Measurements from ENCODE around the gene NPIPA7.
"Not testable (repeated sequence)": the region's sequence is repeated elsewhere in the genome, so short reads cannot be mapped to it uniquely, and the experiment has no call there.

Gene NPIPA7

DNA sequence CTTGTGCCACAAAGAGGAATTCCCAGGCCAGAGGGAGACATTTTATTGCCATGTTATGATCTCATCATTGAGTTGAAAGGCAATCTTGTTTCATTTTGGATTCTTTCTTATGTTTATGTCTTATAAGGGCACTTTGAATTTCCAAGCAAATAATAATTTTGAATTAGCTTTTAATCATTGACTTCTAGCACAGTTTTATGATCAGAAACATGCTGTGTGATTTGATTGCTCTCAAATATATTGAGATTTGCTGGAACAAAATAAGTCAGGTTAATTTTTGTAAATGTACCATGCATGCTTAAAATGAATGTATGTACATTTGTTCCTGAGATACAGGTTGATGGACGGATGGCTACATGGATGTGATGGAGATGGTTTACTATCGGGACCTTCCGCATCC lies at the start of gene NPIPA7:
Gene NPIPA7 (plus strand): TSS at position 301 of the 400 bp plus-strand sequence. CDS start 105 bp downstream, outside the sequence.
- not testable (repeated sequence) for H3K4me1 ChIP-seq (ENCODE audit: control insufficient read depth, low read depth, low read length); H3K9ac ChIP-seq (ENCODE audit: low read length); H3K27ac ChIP-seq (ENCODE audit: low read length); H3K4me3 ChIP-seq (ENCODE audit: low read length); H3K36me3 ChIP-seq (ENCODE audit: control insufficient read depth, low read depth, low read length); H3K9me3 ChIP-seq (ENCODE audit: control insufficient read depth, low read depth, low read length); H3K27me3 ChIP-seq (ENCODE audit: control insufficient read depth, insufficient read depth, low read length)

DNA sequence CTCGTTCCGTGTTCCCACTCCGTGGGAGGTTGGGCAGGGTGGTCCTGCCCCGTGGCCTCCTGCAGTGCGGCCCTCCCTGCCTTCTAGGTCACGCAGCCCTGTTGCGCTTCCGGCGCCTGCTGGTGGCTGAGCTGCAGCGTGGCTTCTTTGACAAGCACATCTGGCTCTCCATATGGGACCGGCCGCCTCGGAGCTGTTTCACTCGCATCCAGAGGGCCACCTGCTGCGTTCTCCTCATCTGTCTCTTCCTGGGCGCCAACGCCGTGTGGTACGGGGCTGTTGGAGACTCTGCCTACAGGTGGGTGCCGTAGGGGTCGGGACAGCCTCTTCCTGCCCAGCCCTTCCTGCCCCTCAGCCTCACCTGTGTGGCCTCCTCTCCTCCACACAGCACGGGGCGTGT lies 47.5 kb upstream of the NPIPA7 start:
- H3K27ac ChIP-seq (ENCODE audit: low read length); H3K4me1 ChIP-seq (ENCODE audit: control insufficient read depth, low read depth, low read length); H3K36me3 ChIP-seq (ENCODE audit: control insufficient read depth, low read depth, low read length); H3K9ac ChIP-seq (ENCODE audit: low read length); H3K9me3 ChIP-seq (ENCODE audit: control insufficient read depth, low read depth, low read length); H3K27me3 ChIP-seq (ENCODE audit: control insufficient read depth, insufficient read depth, low read length); H3K4me3 ChIP-seq (ENCODE audit: low read length): not testable (repeated sequence)

DNA sequence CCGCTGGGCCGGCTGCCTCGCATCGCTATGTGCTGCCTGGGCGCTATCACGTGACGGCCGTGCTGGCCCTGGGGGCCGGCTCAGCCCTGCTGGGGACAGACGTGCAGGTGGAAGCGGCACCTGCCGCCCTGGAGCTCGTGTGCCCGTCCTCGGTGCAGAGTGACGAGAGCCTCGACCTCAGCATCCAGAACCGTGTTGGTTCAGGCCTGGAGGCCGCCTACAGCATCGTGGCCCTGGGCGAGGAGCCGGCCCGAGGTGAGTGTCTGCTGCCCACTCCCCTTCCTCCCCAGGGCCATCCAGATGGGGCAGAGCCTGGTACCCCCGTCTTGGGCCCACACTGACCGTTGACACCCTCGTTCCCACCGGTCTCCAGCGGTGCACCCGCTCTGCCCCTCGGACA lies 21.4 kb upstream of the NPIPA7 start:
- H3K9ac ChIP-seq (ENCODE audit: low read length); H3K9me3 ChIP-seq (ENCODE audit: control insufficient read depth, low read depth, low read length); H3K27ac ChIP-seq (ENCODE audit: low read length); H3K4me3 ChIP-seq (ENCODE audit: low read length); H3K36me3 ChIP-seq (ENCODE audit: control insufficient read depth, low read depth, low read length); H3K27me3 ChIP-seq (ENCODE audit: control insufficient read depth, insufficient read depth, low read length); H3K4me1 ChIP-seq (ENCODE audit: control insufficient read depth, low read depth, low read length): not testable (repeated sequence)

DNA sequence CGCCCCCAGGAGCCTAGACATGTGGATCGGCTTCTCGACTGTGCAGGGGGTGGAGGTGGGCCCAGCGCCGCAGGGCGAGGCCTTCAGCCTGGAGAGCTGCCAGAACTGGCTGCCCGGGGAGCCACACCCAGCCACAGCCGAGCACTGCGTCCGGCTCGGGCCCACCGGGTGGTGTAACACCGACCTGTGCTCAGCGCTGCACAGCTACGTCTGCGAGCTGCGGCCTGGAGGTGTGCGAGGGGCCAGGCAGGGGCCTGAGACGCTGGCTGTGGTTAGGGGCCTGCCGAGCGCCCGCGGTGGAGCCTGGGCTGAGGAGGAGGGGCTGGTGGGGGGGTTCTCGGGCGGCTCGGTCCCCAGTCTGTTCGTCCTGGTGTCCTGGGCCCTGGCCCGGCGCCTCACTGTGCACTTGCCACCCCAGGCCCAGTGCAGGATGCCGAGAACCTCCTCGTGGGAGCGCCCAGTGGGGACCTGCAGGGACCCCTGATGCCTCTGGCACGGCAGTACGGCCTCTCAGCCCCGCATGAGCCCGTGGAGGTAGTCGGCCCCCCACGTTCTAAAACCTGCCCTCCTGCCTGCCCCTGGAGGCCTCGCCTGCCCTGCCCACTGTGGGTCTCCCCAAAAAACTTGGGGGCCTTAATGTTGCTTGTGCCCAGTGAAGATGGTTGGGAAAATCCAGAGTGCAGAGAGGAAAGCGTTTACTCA lies 20.2 kb upstream of the NPIPA7 start:
- not testable (repeated sequence) for H3K27me3 ChIP-seq (ENCODE audit: control insufficient read depth, insufficient read depth, low read length); H3K36me3 ChIP-seq (ENCODE audit: control insufficient read depth, low read depth, low read length); H3K27ac ChIP-seq (ENCODE audit: low read length); H3K9me3 ChIP-seq (ENCODE audit: control insufficient read depth, low read depth, low read length); H3K4me3 ChIP-seq (ENCODE audit: low read length); H3K9ac ChIP-seq (ENCODE audit: low read length); H3K4me1 ChIP-seq (ENCODE audit: control insufficient read depth, low read depth, low read length)

DNA sequence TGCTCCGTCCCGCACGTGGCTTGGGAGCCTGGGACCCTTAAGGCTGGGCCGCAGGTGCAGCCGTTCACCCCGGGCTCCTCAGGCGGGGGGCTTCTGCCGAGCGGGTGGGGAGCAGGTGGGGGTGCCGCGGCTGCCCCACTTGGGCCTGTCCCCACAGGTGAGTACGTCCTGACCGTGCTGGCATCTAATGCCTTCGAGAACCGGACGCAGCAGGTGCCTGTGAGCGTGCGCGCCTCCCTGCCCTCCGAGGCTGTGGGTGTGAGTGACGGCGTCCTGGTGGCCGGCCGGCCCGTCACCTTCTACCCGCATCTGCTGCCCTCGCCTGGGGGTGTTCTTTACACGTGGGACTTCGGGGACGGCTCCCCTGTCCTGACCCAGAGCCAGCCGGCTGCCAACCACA lies 15.3 kb upstream of the NPIPA7 start:
- H3K4me3 ChIP-seq (ENCODE audit: low read length); H3K4me1 ChIP-seq (ENCODE audit: control insufficient read depth, low read depth, low read length); H3K36me3 ChIP-seq (ENCODE audit: control insufficient read depth, low read depth, low read length); H3K27me3 ChIP-seq (ENCODE audit: control insufficient read depth, insufficient read depth, low read length); H3K27ac ChIP-seq (ENCODE audit: low read length); H3K9me3 ChIP-seq (ENCODE audit: control insufficient read depth, low read depth, low read length); H3K9ac ChIP-seq (ENCODE audit: low read length): not testable (repeated sequence)

DNA sequence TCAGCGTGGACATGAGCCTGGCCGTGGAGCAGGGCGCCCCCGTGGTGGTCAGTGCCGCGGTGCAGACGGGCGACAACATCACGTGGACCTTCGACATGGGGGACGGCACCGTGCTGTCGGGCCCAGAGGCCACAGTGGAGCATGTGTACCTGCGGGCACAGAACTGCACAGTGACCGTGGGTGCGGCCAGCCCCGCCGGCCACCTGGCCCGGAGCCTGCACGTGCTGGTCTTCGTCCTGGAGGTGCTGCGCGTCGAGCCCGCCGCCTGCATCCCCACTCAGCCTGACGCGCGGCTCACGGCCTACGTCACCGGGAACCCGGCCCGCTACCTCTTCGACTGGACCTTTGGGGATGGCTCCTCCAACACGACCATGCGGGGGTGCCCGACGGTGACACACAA lies 14.8 kb upstream of the NPIPA7 start:
- not testable (repeated sequence) for H3K9ac ChIP-seq (ENCODE audit: low read length); H3K27ac ChIP-seq (ENCODE audit: low read length); H3K4me3 ChIP-seq (ENCODE audit: low read length); H3K27me3 ChIP-seq (ENCODE audit: control insufficient read depth, insufficient read depth, low read length); H3K4me1 ChIP-seq (ENCODE audit: control insufficient read depth, low read depth, low read length); H3K36me3 ChIP-seq (ENCODE audit: control insufficient read depth, low read depth, low read length); H3K9me3 ChIP-seq (ENCODE audit: control insufficient read depth, low read depth, low read length)

DNA sequence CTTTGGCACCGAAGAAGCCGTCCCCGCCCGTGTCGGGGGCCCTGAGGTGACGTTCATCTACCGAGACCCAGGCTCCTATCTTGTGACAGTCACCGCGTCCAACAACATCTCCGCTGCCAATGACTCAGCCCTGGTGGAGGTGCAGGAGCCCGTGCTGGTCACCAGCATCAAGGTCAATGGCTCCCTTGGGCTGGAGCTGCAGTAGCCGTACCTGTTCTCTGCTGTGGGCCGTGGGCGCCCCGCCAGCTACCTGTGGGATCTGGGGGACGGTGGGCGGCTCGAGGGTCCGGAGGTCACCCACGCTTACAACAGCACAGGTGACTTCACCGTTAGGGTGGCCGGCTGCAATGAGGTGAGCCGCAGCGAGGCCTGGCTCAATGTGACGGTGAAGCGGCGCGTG lies 14.2 kb upstream of the NPIPA7 start:
- H3K27me3 ChIP-seq (ENCODE audit: control insufficient read depth, insufficient read depth, low read length); H3K9me3 ChIP-seq (ENCODE audit: control insufficient read depth, low read depth, low read length); H3K4me1 ChIP-seq (ENCODE audit: control insufficient read depth, low read depth, low read length); H3K4me3 ChIP-seq (ENCODE audit: low read length); H3K36me3 ChIP-seq (ENCODE audit: control insufficient read depth, low read depth, low read length); H3K9ac ChIP-seq (ENCODE audit: low read length); H3K27ac ChIP-seq (ENCODE audit: low read length): not testable (repeated sequence)

DNA sequence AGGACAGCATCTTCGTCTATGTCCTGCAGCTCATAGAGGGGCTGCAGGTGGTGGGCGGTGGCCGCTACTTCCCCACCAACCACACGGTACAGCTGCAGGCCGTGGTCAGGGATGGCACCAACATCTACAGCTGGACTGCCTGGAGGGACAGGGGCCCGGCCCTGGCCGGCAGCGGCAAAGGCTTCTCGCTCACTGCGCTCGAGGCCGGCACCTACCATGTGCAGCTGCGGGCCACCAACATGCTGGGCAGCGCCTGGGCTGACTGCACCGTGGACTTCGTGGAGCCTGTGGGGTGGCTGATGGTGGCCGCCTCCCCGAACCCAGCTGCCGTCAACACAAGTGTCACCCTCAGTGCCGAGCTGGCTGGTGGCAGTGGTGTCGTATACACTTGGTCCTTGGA lies 13.6 kb upstream of the NPIPA7 start:
- not testable (repeated sequence) for H3K9me3 ChIP-seq (ENCODE audit: control insufficient read depth, low read depth, low read length); H3K36me3 ChIP-seq (ENCODE audit: control insufficient read depth, low read depth, low read length); H3K27ac ChIP-seq (ENCODE audit: low read length)

DNA sequence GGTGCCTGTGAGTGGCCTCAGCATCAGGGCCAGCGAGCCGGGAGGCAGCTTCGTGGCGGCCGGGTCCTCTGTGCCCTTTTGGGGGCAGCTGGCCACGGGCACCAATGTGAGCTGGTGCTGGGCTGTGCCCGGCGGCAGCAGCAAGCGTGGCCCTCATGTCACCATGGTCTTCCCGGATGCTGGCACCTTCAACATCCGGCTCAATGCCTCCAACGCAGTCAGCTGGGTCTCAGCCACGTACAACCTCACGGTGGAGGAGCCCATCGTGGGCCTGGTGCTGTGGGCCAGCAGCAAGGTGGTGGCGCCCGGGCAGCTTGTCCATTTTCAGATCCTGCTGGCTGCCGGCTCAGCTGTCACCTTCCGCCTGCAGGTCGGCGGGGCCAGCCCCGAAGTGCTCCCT lies 13.1 kb upstream of the NPIPA7 start:
- not testable (repeated sequence) for H3K27me3 ChIP-seq (ENCODE audit: control insufficient read depth, insufficient read depth, low read length); H3K4me1 ChIP-seq (ENCODE audit: control insufficient read depth, low read depth, low read length); H3K36me3 ChIP-seq (ENCODE audit: control insufficient read depth, low read depth, low read length); H3K9me3 ChIP-seq (ENCODE audit: control insufficient read depth, low read depth, low read length); H3K4me3 ChIP-seq (ENCODE audit: low read length); H3K9ac ChIP-seq (ENCODE audit: low read length); H3K27ac ChIP-seq (ENCODE audit: low read length)

More for the DNA sequence above, 13.6 kb upstream of the NPIPA7 start:
- not testable (repeated sequence) for H3K4me3 ChIP-seq (ENCODE audit: low read length); H3K9ac ChIP-seq (ENCODE audit: low read length); H3K4me1 ChIP-seq (ENCODE audit: control insufficient read depth, low read depth, low read length); H3K27me3 ChIP-seq (ENCODE audit: control insufficient read depth, insufficient read depth, low read length)

DNA sequence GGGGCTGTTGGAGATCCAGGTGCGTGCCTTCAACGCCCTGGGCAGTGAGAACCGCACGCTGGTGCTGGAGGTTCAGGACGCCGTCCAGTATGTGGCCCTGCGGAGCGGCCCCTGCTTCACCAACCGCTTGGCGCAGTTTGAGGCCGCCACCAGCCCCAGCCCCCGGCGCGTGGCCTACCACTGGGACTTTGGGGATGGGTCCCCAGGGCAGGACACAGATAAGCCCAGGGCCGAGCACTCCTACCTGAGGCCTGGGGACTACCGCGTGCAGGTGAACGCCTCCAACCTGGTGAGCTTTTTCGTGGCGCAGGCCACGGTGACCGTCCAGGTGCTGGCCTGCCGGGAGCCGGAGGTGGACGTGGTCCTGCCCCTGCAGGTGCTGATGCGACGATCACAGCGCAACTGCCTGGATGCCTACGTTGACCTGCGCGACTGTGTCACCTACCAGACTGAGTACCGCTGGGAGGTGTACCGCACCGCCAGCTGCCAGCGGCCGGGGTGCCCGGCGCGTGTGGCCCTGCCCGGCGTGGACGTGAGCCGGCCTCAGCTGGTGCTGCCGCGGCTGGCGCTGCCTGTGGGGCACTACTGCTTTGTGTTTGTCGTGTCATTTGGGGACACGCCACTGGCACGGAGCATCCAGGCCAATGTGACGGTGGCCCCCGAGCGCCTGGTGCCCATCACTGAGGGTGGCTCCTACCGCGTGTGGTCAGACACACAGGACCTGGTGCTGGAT lies 12.2 kb upstream of the NPIPA7 start:
- not testable (repeated sequence) for H3K36me3 ChIP-seq (ENCODE audit: control insufficient read depth, low read depth, low read length); H3K9ac ChIP-seq (ENCODE audit: low read length); H3K4me1 ChIP-seq (ENCODE audit: control insufficient read depth, low read depth, low read length)

DNA sequence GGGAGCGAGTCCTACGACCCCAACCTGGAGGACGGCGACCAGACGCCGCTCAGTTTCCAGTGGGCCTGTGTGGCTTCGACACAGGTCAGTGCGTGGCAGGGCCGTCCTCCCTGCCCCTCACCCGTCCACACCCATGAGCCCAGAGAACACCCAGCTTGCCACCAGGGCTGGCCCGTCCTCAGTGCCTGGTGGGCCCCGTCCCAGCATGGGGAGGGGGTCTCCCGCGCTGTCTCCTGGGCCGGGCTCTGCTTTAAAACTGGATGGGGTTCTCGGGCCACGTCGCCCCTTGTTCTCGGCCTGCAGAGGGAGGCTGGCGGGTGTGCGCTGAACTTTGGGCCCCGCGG lies 11.7 kb upstream of the NPIPA7 start:
- H3K27ac ChIP-seq (ENCODE audit: low read length); H3K4me1 ChIP-seq (ENCODE audit: control insufficient read depth, low read depth, low read length); H3K9me3 ChIP-seq (ENCODE audit: control insufficient read depth, low read depth, low read length); H3K27me3 ChIP-seq (ENCODE audit: control insufficient read depth, insufficient read depth, low read length); H3K36me3 ChIP-seq (ENCODE audit: control insufficient read depth, low read depth, low read length); H3K9ac ChIP-seq (ENCODE audit: low read length); H3K4me3 ChIP-seq (ENCODE audit: low read length): not testable (repeated sequence)

More for the DNA sequence above, 12.2 kb upstream of the NPIPA7 start:
- H3K27me3 ChIP-seq (ENCODE audit: control insufficient read depth, insufficient read depth, low read length); H3K27ac ChIP-seq (ENCODE audit: low read length); H3K4me3 ChIP-seq (ENCODE audit: low read length); H3K9me3 ChIP-seq (ENCODE audit: control insufficient read depth, low read depth, low read length): not testable (repeated sequence)

DNA sequence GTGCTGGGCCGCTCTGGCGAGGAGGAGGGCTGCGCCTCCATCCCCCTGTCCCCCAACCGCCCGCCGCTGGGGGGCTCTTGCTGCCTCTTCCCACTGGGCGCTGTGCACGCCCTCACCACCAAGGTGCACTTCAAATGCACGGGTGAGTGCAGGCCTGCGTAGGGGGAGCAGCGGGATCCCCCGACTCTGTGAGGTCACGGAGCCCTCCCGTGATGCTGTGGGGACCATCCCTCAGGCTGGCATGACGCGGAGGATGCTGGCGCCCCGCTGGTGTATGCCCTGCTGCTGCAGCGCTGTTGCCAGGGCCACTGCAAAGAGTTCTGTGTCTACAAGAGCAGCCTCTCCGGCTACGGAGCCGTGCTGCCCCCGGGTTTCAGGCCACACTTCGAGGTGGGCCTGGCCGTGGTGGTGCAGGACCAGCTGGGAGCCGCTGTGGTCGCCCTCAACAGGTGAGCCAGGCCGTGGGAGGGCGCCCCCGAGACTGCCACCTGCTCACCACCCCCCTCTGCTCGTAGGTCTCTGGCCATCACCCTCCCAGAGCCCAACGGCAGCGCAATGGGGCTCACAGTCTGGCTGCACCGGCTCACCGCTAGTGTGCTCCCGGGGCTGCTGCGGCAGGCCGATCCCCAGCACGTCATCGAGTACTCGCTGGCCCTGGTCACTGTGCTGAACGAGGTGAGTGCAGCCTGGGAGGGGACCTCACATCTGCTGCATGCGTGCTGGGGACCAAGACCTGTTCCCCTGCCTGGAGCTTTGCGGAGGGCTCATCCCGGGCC lies 9.7 kb upstream of the NPIPA7 start:
- not testable (repeated sequence) for H3K4me3 ChIP-seq (ENCODE audit: low read length); H3K27me3 ChIP-seq (ENCODE audit: control insufficient read depth, insufficient read depth, low read length); H3K9me3 ChIP-seq (ENCODE audit: control insufficient read depth, low read depth, low read length); H3K9ac ChIP-seq (ENCODE audit: low read length); H3K36me3 ChIP-seq (ENCODE audit: control insufficient read depth, low read depth, low read length); H3K27ac ChIP-seq (ENCODE audit: low read length); H3K4me1 ChIP-seq (ENCODE audit: control insufficient read depth, low read depth, low read length)
